Trophoblast cell (in vitro differentiated cells and primary cell): ENCODE data around the gene ZBTB7C.

ENCODE experiments used
- DNase-seq, 2 donors: peaks; one replicate each; pipeline ENCODE4 v3.0.0-alpha.2; 2016
- H2AFZ ChIP-seq: 2 replicates; pipeline ENCODE4 v1.6.1; 2013; ENCODE audit warnings: low read length, moderate library complexity, mild to moderate bottlenecking; ENCODE audit not compliant: insufficient read depth, poor library complexity
- H2AK5ac ChIP-seq: 2 replicates; pipeline ENCODE4 v1.6.1; 2013; ENCODE audit warnings: mild to moderate bottlenecking, low read length
- H2BK120ac ChIP-seq: 2 replicates; pipeline ENCODE4 v1.6.1; 2013; ENCODE audit warnings: low read length, mild to moderate bottlenecking, moderate library complexity; ENCODE audit not compliant: insufficient read depth, poor library complexity
- H2BK12ac ChIP-seq: 2 replicates; pipeline ENCODE4 v1.6.1; 2013; ENCODE audit warnings: mild to moderate bottlenecking, low read length, moderate library complexity
- H2BK5ac ChIP-seq: 2 replicates; pipeline ENCODE4 v1.6.1; 2013; ENCODE audit warnings: low read length, low read depth, moderate library complexity, mild to moderate bottlenecking; ENCODE audit not compliant: poor library complexity
- H3K14ac ChIP-seq: 2 replicates; pipeline ENCODE4 v1.6.1; 2013; ENCODE audit warnings: mild to moderate bottlenecking, low read length
- H3K18ac ChIP-seq: 2 replicates; pipeline ENCODE4 v1.6.1; 2013; ENCODE audit warnings: mild to moderate bottlenecking, low read length
- H3K23ac ChIP-seq: 2 replicates; pipeline ENCODE4 v1.6.1; 2013; ENCODE audit warnings: low read length
- H3K27ac ChIP-seq: 2 replicates; pipeline ENCODE4 v1.5.1; 2013; ENCODE audit warnings: low read depth, mild to moderate bottlenecking, inconsistent platforms, low read length, moderate library complexity
- H3K27me3 ChIP-seq: 2 replicates; pipeline ENCODE4 v1.6.1; 2013; ENCODE audit warnings: inconsistent platforms, mild to moderate bottlenecking, low read length, moderate library complexity; ENCODE audit not compliant: insufficient read depth
- H3K36me3 ChIP-seq, 2 experiments: 1 replicate in 1 of 2; 2 replicates in 1 of 2; pipeline ENCODE4 v1.6.1; 2013; ENCODE audit warnings: low read length in 2 of 2, mild to moderate bottlenecking in 2 of 2, moderate library complexity in 1 of 2; ENCODE audit not compliant: insufficient read depth in 2 of 2, control insufficient read depth in 1 of 2
- H3K4ac ChIP-seq: 2 replicates; pipeline ENCODE4 v1.6.1; 2013; ENCODE audit warnings: low read depth, mild to moderate bottlenecking, low read length, moderate library complexity
- H3K4me1 ChIP-seq, 2 experiments: 1 replicate in 1 of 2; 2 replicates in 1 of 2; pipeline ENCODE4 v1.6.1; 2013; ENCODE audit warnings: low read length in 2 of 2, mild to moderate bottlenecking in 2 of 2, moderate library complexity in 1 of 2; ENCODE audit not compliant: insufficient read depth in 2 of 2, control insufficient read depth in 1 of 2
- H3K4me2 ChIP-seq: 2 replicates; pipeline ENCODE4 v1.6.1; 2013; ENCODE audit warnings: inconsistent platforms, mild to moderate bottlenecking, low read length, moderate library complexity
- H3K4me3 ChIP-seq: 2 replicates; pipeline ENCODE4 v1.5.1; 2013; ENCODE audit warnings: mild to moderate bottlenecking, low read depth, low read length, inconsistent platforms
- H3K79me1 ChIP-seq: one replicate; pipeline ENCODE4 v1.6.1; 2013; ENCODE audit warnings: low read length
- H3K79me2 ChIP-seq: 2 replicates; pipeline ENCODE4 v1.6.1; 2013; ENCODE audit warnings: low read length, mild to moderate bottlenecking; ENCODE audit not compliant: control insufficient read depth, insufficient read depth, poor library complexity
- H3K9ac ChIP-seq: 2 replicates; pipeline ENCODE4 v1.6.1; 2013; ENCODE audit warnings: mild to moderate bottlenecking, low read length
- H3K9me3 ChIP-seq: 2 replicates; pipeline ENCODE4 v1.6.1; 2013; ENCODE audit warnings: low read depth, mild to moderate bottlenecking, control low read depth, inconsistent platforms, low read length; ENCODE audit not compliant: insufficient read depth
- H4K12ac ChIP-seq: 2 replicates; pipeline ENCODE4 v1.6.1; 2013; ENCODE audit warnings: low read depth, mild to moderate bottlenecking, low read length, moderate library complexity
- H4K8ac ChIP-seq: 2 replicates; pipeline ENCODE4 v1.6.1; 2013; ENCODE audit warnings: low read depth, mild to moderate bottlenecking, low read length, moderate library complexity
- H4K91ac ChIP-seq: one replicate; pipeline ENCODE4 v1.6.1; 2013; ENCODE audit warnings: low read depth, mild to moderate bottlenecking, low read length, moderate library complexity
- WGBS: extraction: QIAGEN DNeasy Blood & Tissue Kit; methylation state at CpG from one replicate; pipeline ENCODE4 v1.1.7; 2013; ENCODE audit warnings: missing lambda C conversion rate; ENCODE audit not compliant: insufficient read length, insufficient coverage; ENCODE audit errors: extremely low coverage; 5-methylcytosine and 5-hydroxymethylcytosine counted together

The ZBTB7C gene

GRCh38 chr18:48011926-48012465, 397.2 kb downstream of the ZBTB7C start:
- Histone ChIP-seq H3K4me1 (peaks cover 0 to 11% of the 10 kb centered on the region in 2 experiments), H2AFZ (no peak overlapping the region), H2BK5ac (no peak overlapping the region), H3K9ac (no peak overlapping the region), H3K27me3 (no peaks in the 10 kb centered on the region), H3K4me3 (no peak overlapping the region), H2BK120ac (no peak overlapping the region), H4K12ac (no peak overlapping the region), H3K79me2 (peaks cover 4% of the 10 kb centered on the region), H4K8ac (no peak overlapping the region), H3K23ac (no peak overlapping the region), H3K4ac (no peak overlapping the region), H3K36me3 (no peaks in the 10 kb centered on the region), H2AK5ac (no peak overlapping the region), H2BK12ac (no peak overlapping the region), H3K18ac (no peak overlapping the region), H3K9me3 (peaks cover 11% of the 10 kb centered on the region), H3K27ac (no peak overlapping the region), H3K4me2 (no peak overlapping the region), H4K91ac (no peak overlapping the region), H3K79me1 (peaks cover 7% of the 10 kb centered on the region), H3K14ac (no peak overlapping the region)
- WGBS: no CpG with 5 or more reads among the region's 6 CpGs
- DNase-seq: no peak

DNA sequence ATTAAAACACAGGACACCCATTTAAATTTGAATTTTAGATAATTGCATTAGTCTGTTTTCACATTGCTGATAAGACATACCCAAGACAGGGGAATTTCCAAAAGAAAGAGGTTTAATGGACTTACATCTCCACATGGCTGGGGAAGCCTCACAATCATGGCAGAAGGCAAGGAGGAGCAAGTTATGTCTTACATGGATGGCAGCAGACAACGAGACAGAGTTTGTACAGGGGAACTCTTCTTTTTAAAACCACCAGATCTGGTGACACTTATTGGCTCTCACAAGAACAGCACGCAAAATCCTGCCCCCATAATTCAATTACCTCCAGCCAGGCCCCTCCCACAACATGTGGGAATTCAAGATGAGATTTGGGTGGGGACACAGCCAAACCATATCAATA, 398.9 kb downstream of the ZBTB7C start:
- no peak overlapping the region for H4K91ac ChIP-seq

GRCh38 chr18:48009116-48009745, 400.0 kb downstream of the ZBTB7C start:
- Histone ChIP-seq H4K8ac (no peak overlapping the region), H3K79me2 (peaks cover 4% of the 10 kb centered on the region)
- no CpG with 5 or more reads among the region's 10 CpGs for WGBS

More for the DNA sequence above, 398.9 kb downstream of the ZBTB7C start:
- Histone ChIP-seq H2AK5ac (no peak overlapping the region), H4K12ac (no peak overlapping the region), H3K4ac (no peak overlapping the region), H3K36me3 (no peaks in the 10 kb centered on the region), H3K14ac (no peak overlapping the region), H3K4me2 (no peak overlapping the region), H3K9ac (no peak overlapping the region), H3K4me3 (no peak overlapping the region), H3K9me3 (peaks cover 11% of the 10 kb centered on the region), H3K27ac (no peak overlapping the region), H2BK5ac (no peak overlapping the region), H3K27me3 (no peaks in the 10 kb centered on the region), H2BK120ac (no peak overlapping the region), H2BK12ac (no peak overlapping the region), H3K23ac (no peak overlapping the region), H3K79me2 (peaks cover 4% of the 10 kb centered on the region), H3K79me1 (peaks cover 7% of the 10 kb centered on the region), H4K8ac (no peak overlapping the region), H2AFZ (no peak overlapping the region), H3K4me1 (peaks cover 0 to 11% of the 10 kb centered on the region in 2 experiments), H3K18ac (no peak overlapping the region)
- no peak for DNase-seq
- WGBS: no CpG with 5 or more reads among the region's 2 CpGs

DNA sequence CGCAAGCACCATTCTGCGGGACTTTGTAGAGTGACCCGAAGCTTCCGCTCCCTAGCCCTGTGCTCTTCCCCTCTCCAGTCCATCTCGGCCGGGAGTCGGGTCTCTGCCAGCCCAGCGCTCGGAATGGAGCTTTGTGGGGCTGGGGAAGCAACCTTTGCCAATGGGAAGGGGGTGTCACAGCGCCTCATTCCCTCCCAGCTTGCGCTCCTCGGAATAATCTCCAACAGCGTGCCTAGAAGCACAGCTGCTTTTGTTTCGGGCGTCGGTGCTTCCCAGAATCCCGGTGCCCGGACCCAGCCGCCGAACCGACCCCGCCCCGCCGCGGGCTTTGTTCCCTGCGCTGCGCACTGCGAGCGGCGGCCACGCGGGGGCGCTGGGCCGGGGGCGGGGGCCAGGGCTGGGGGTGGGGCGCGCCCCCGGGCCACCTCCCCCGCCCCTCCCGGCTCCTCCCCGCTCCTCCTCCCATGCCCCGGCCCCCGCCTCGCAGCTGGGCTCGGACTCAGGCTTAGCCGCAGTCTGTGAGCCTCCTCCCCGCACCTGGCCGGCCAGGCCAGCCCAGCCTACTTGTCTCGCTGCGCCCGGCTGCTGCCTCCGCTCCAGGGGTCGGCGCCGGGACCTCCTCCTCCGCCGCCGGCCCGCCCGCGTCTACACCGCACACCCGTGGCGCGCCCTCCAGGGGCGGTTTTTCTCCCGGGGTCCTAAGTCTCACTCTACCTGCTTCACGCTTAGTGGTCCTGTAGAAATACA, 401.1 kb downstream of the ZBTB7C start:
- Histone ChIP-seq H3K36me3 (no peaks in the 10 kb centered on the region), H3K14ac (peak overlapping the region; percentile 85), H3K4ac (peak overlapping the region; percentile 41), H2AFZ (peak overlapping the region; percentile 88), H3K79me1 (peaks cover 7% of the 10 kb centered on the region), H2BK120ac (peak overlapping the region; percentile 82), H3K9me3 (peaks cover 11% of the 10 kb centered on the region), H3K27ac (no peak overlapping the region), H2BK12ac (peak overlapping the region; percentile 21), H2AK5ac (peak overlapping the region; percentile 62), H4K8ac (peak overlapping the region; percentile 92), H4K12ac (peak overlapping the region; percentile 88), H4K91ac (peak overlapping the region; percentile 86), H3K4me1 (peaks cover 2 to 19% of the 10 kb centered on the region in 2 experiments), H2BK5ac (peak overlapping the region; percentile 34), H3K4me3 (peak overlapping the region; percentile 69), H3K4me2 (peak overlapping the region; percentile 90), H3K18ac (peak overlapping the region; percentile 70), H3K27me3 (no peaks in the 10 kb centered on the region), H3K23ac (no peak overlapping the region), H3K79me2 (peaks cover 4% of the 10 kb centered on the region), H3K9ac (peak overlapping the region; percentile 57)
- no CpG with 5 or more reads among the region's 68 CpGs for WGBS
- peak; percentile 71 to 77 for DNase-seq

More at GRCh38 chr18:48009116-48009745, 400.0 kb downstream of the ZBTB7C start:
- no peak overlapping the region for H2AK5ac ChIP-seq
- no peak overlapping the region for H3K14ac ChIP-seq
- H3K9me3 ChIP-seq: peaks cover 11% of the 10 kb centered on the region
- no peak overlapping the region for H2AFZ ChIP-seq
- H2BK5ac ChIP-seq: no peak overlapping the region
- no peaks in the 10 kb centered on the region for H3K27me3 ChIP-seq
- no peak overlapping the region for H2BK120ac ChIP-seq
- H4K91ac ChIP-seq: no peak overlapping the region
- DNase-seq: no peak
- no peak overlapping the region for H3K27ac ChIP-seq
- no peak overlapping the region for H3K4me2 ChIP-seq
- no peak overlapping the region for H3K23ac ChIP-seq
- no peak overlapping the region for H3K9ac ChIP-seq
- H3K4ac ChIP-seq: no peak overlapping the region
- no peak overlapping the region for H2BK12ac ChIP-seq
- H3K79me1 ChIP-seq: peaks cover 7% of the 10 kb centered on the region
- H3K18ac ChIP-seq: no peak overlapping the region
- H3K4me3 ChIP-seq: no peak overlapping the region
- H4K12ac ChIP-seq: no peak overlapping the region
- peaks cover 0 to 11% of the 10 kb centered on the region in 2 experiments for H3K4me1 ChIP-seq
- H3K36me3 ChIP-seq: no peaks in the 10 kb centered on the region
